Heart left ventricle (tissue), 16 donors: ENCODE data around the gene NECTIN2. TPM values are rescaled to one million over a fixed set of nuclear protein-coding genes. Genes with fewer than 3 reads are reported as not detected.
"Not testable (repeated sequence)": the region's sequence is repeated elsewhere in the genome, so short reads cannot be mapped to it uniquely, and the experiment has no call there.

Source experiments
- ATAC-seq, 4 donors: fragments of 200-7000 bp; cut with Tn5 transposase; one replicate each; pipeline ENCODE4 v1.9.1; 2020 to 2022; ENCODE audit warnings: moderate library complexity in 4 of 4, mild to moderate bottlenecking in 3 of 4, moderate number of reproducible peaks in 1 of 4
- DNase-seq, 5 donors: peaks; one replicate each; pipeline ENCODE4 v3.0.0-alpha.2; 2020
- H3K27ac ChIP-seq, 12 donors: fragments of 200-600 bp; sonication (generic) in 4 of 12; one replicate each; pipeline versions ENCODE4 v1.5.0 to v1.8.0; 2016 to 2022; ENCODE audit warnings: mild to moderate bottlenecking in 2 of 12
- H3K27me3 ChIP-seq, 9 donors: fragments of 200-600 bp; sonication (generic) in 2 of 9; one replicate each; pipeline versions ENCODE4 v1.5.1 to v1.8.0; 2016 to 2022; ENCODE audit warnings: mild to moderate bottlenecking in 3 of 9
- H3K36me3 ChIP-seq, 9 donors: fragments of 200-600 bp; sonication (generic) in 2 of 9; one replicate each; pipeline versions ENCODE4 v1.5.0 to v1.8.0; 2018 to 2022; ENCODE audit warnings: mild to moderate bottlenecking in 2 of 9
- H3K4me1 ChIP-seq, 12 donors: fragments of 200-600 bp; sonication (generic) in 4 of 12; one replicate each; pipeline versions ENCODE4 v1.5.0 to v1.8.0; 2016 to 2022; ENCODE audit warnings: mild to moderate bottlenecking in 3 of 12
- H3K4me3 ChIP-seq, 12 donors: fragments of 200-600 bp; sonication (generic) in 4 of 12; one replicate each; pipeline versions ENCODE4 v1.5.0 to v1.8.0; 2017 to 2022; ENCODE audit warnings: mild to moderate bottlenecking in 9 of 12, moderate library complexity in 4 of 12
- H3K9me3 ChIP-seq, 12 donors: fragments of 200-600 bp; sonication (generic) in 4 of 12; one replicate each; pipeline versions ENCODE4 v1.5.0 to v1.8.0; 2016 to 2022; ENCODE audit warnings: mild to moderate bottlenecking in 1 of 12
- CTCF ChIP-seq, 12 donors: fragments of 200-600 bp; sonication (generic) in 4 of 12; IDR thresholded peaks; one replicate each; pipeline versions ENCODE4 v1.5.0 to v1.8.0; 2018 to 2022; ENCODE audit warnings: antibody characterized with exemption in 12 of 12, mild to moderate bottlenecking in 5 of 12
- POLR2A ChIP-seq, 2 donors: fragments of 450-650 bp; IDR thresholded peaks; one replicate each; pipeline ENCODE4 v1.6.1; 2017; ENCODE audit warnings: antibody characterized with exemption in 2 of 2, mild to moderate bottlenecking in 2 of 2, moderate library complexity in 2 of 2
- WGBS, 4 donors: extraction: QIAGEN DNeasy Blood & Tissue Kit in 2 of 4; methylation state at CpG; one replicate each; pipeline versions ENCODE4 v1.1.5 to v1.1.7; 2013 to 2018; 5-methylcytosine and 5-hydroxymethylcytosine counted together
- intact Hi-C, 10 donors: fragments of 100-400 bp; cut with DNase I; formaldehyde crosslinking; loops; one replicate each; pipeline versions ENCODE4 v1.11.1 to v1.14.2; 2022
- polyA plus RNA-seq, 2 donors: library from polyadenylated mRNA; stranded (reverse); fragments of 200-250 nt; gene quantifications; one replicate each; pipeline ENCODE4 v1.2.3, GENCODE V29; 2013
- total RNA-seq, 9 donors: library from RNA; depleted of rRNA in 2 of 9; stranded (reverse); fragments of >200 nt in 2 of 9; fragmentation: NEBNext Ultra II Directional in 3 of 9; extraction: Animal tissue kit (Norgen Biotek cat#: 25700) in 3 of 9; gene quantifications; one replicate each; pipeline versions ENCODE4 v1.1.0 to v1.2.4, GENCODE V29; 2016 to 2023
- donor health status: ischemic (EF 13 %, LVEDD 7.1; RV severe dilation, severe dysfunction).
- donor health status: healthy with polysubstance abuse.
- donor health status: DM: no; HTN: yes; CAD: no.
- donor health status: DM: no; HTN: no; CAD: no.
- donor health status: ischemic (EF 25% LVEDD 6.9; RV normal size, moderate dysfunction).
- donor health status: ischemic (EF 25% LVEDD 5.7; RV mildly dilated, moderate dysfunction).
- donor health status: healthy.
- donor health status: DM: yes; HTN: yes; CAD: no.
- donor health status: ischemic (EF 35%, LVEDD 5.7; RV mildly dilated, moderate dysfunction).
- donor health status: nonischemic (EF 11% LVEDD 7.7; RV severe dilation, severe dysfunction).
- donor health status: DM: yes; HTN: yes; CAD: no.
- donor health status: PGD.
- donor health status: ischemic (EF 29% LVEDD 5.4; RV normal size, mild dysfunction).
- donor health status: nonischemic (EF 23%, LVEDD 6.1; RV moderate dilation, normal function).

The NECTIN2 gene
- total and polyA plus RNA-seq, 11 donors: 37.0 to 99.6 (median 57.6) TPM

DNA sequence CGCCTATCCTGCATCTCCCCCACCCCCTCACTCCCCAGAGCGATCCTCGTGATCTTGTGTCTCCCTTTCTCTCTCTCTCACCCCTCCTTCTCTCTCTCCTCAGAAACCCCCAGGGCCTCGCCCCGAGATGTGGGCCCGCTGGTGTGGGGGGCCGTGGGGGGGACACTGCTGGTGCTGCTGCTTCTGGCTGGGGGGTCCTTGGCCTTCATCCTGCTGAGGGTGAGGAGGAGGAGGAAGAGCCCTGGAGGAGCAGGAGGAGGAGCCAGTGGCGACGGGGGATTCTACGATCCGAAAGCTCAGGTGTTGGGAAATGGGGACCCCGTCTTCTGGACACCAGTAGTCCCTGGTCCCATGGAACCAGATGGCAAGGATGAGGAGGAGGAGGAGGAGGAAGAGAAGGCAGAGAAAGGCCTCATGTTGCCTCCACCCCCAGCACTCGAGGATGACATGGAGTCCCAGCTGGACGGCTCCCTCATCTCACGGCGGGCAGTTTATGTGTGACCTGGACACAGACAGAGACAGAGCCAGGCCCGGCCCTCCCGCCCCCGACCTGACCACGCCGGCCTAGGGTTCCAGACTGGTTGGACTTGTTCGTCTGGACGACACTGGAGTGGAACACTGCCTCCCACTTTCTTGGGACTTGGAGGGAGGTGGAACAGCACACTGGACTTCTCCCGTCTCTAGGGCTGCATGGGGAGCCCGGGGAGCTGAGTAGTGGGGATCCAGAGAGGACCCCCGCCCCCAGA, 32.2 kb downstream of the NECTIN2 start:
- 86 to 88% (median 87%) methylated on average over 24 to 26 of the region's 26 CpGs for WGBS, 4 donors
- TF ChIP-seq CTCF (IDR thresholded peaks at IDR 0.05) (no peak), POLR2A (IDR thresholded peaks at IDR 0.05) (no peak)
- Histone ChIP-seq H3K27me3 (no peaks in the 10 kb centered on the region), H3K9me3 (no peaks in the 10 kb centered on the region), H3K4me3 (no peak overlapping the region), H3K36me3 (peaks cover 0 to 74% (median 59%) of the 10 kb centered on the region in 9 donors), H3K4me1 (peaks cover 0 to 25% (median 9%) of the 10 kb centered on the region in 12 donors), H3K27ac (no peak overlapping the region)
- intact Hi-C loops: no loop called here
- ATAC-seq: no peak
- peak in 2 of 5 donors; percentile 23 to 28 for DNase-seq

DNA sequence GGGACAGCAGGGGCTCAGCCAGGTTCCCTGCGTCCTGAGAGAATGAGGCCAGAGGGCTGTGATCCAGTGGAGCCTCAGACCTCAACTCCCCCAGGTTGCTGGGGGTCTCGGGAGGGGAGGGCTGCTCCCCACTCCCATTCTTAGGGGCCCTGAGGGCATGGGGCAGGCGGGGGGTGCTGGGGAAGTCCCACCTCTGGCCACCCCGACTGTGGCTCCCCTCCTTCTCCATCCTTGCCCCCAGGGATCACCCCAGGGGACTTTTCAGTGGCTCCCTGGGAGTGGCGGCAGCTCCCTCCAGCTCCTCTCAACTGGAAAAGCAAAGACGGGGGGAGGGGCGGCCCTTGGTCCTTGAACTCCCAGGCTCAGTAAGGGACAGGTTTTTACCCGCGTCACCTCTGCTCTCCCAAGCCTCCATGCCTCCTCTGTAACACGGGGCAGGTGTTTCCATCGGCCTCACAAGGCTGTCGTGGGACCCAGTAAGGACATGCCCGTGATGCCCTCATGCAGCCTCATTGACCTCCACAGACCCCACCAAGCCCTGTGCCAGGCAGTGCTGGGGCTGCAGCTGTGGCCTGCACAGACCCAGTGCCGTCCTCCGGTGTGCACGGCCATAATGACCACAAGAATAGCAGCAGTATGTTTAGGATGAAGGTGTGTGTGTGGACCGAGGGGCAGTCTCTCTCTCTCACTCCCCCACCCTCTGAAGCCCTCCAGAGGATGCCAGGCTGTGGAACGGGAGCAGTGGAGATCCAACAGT, 33.4 kb downstream of the NECTIN2 start:
- H3K4me1 ChIP-seq: peaks cover 0 to 21% (median 8%) of the 10 kb centered on the region in 12 donors
- intact Hi-C loops: no loop called here
- peaks cover 0 to 74% (median 59%) of the 10 kb centered on the region in 9 donors for H3K36me3 ChIP-seq
- peak in 2 of 5 donors; percentile 19 to 36 for DNase-seq
- TF ChIP-seq CTCF (IDR thresholded peaks at IDR 0.05) (no peak), POLR2A (IDR thresholded peaks at IDR 0.05) (no peak)
- H3K27ac ChIP-seq: no peak overlapping the region
- no peaks in the 10 kb centered on the region for H3K9me3 ChIP-seq
- no peak overlapping the region for H3K4me3 ChIP-seq
- no peaks in the 10 kb centered on the region for H3K27me3 ChIP-seq
- 74 to 83% (median 77%) methylated on average over 17 to 18 of the region's 18 CpGs for WGBS, 4 donors
- ATAC-seq: no peak

DNA sequence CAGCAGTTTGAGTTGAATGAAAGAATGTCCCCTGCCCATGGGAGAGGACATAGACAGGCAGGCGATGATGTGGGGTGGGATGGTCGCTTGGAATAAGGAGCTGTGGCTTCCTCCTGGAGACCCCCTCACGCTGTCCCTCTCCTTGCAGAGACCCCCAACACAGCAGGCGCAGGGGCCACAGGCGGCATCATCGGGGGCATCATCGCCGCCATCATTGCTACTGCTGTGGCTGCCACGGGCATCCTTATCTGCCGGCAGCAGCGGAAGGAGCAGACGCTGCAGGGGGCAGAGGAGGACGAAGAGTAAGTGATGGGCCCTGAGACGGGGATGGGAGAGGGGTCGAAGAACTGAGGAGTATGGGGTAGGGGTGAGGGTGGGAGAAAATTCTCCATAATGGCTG, 36.0 kb downstream of the NECTIN2 start:
- Histone ChIP-seq H3K27ac (no peak overlapping the region), H3K4me1 (peaks cover 0 to 5% (median 0%) of the 10 kb centered on the region in 12 donors), H3K9me3 (no peaks in the 10 kb centered on the region), H3K36me3 (peaks cover 0 to 70% (median 52%) of the 10 kb centered on the region in 9 donors), H3K4me3 (no peak overlapping the region), H3K27me3 (no peaks in the 10 kb centered on the region)
- TF ChIP-seq POLR2A (IDR thresholded peaks at IDR 0.05): no peak
- no peak for TF ChIP-seq CTCF (IDR thresholded peaks at IDR 0.05)
- DNase-seq (peak in 2 of 5 donors; percentile 13 to 32), ATAC-seq (no peak)
- 89 to 94% (median 91%) methylated on average over 15 of the region's 15 CpGs for WGBS, 4 donors
- intact Hi-C loops: no loop called here

GRCh38 chr19:44882619-44883397, 36.7 kb downstream of the NECTIN2 start:
- ATAC-seq, H3K4me3 ChIP-seq, intact Hi-C loops, H3K27me3 ChIP-seq, H3K9me3 ChIP-seq, H3K4me1 ChIP-seq, H3K27ac ChIP-seq: not testable (repeated sequence)
- DNase-seq: peak in 1 of 5 donors; percentile 5
- peaks cover 0 to 70% (median 52%) of the 10 kb centered on the region in 9 donors for H3K36me3 ChIP-seq
- 92 to 93% (median 92%) methylated on average over 19 of the region's 19 CpGs for WGBS, 4 donors
